Endothelial cell (in vitro differentiated cells): ENCODE measurements around the gene CST3. TPM values are rescaled to one million over a fixed set of nuclear protein-coding genes. Genes with fewer than 3 reads are reported as not detected.

Experiments used
- DNase-seq: peaks from one replicate; pipeline ENCODE4 v3.0.0; 2021; ENCODE audit warnings: low spot score
- H3K27ac Mint-ChIP-seq: one replicate; pipeline ENCODE4 v1.8.0; 2021; ENCODE audit warnings: mixed read lengths, inconsistent platforms; ENCODE audit not compliant: unreplicated experiment
- H3K27me3 Mint-ChIP-seq: one replicate; pipeline ENCODE4 v1.8.0; 2021; ENCODE audit warnings: mild to moderate bottlenecking, moderate library complexity, mixed read lengths, inconsistent platforms; ENCODE audit not compliant: unreplicated experiment
- H3K36me3 Mint-ChIP-seq: one replicate; pipeline ENCODE4 v1.8.0; 2021; ENCODE audit warnings: mild to moderate bottlenecking, low read depth, mixed read lengths, inconsistent platforms; ENCODE audit not compliant: unreplicated experiment
- H3K4me1 Mint-ChIP-seq: one replicate; pipeline ENCODE4 v1.8.0; 2021; ENCODE audit warnings: mild to moderate bottlenecking, mixed read lengths, inconsistent platforms; ENCODE audit not compliant: unreplicated experiment
- H3K4me3 Mint-ChIP-seq: one replicate; pipeline ENCODE4 v1.8.0; 2021; ENCODE audit warnings: mild to moderate bottlenecking, mixed read lengths, inconsistent platforms; ENCODE audit not compliant: unreplicated experiment
- H3K9me3 Mint-ChIP-seq: one replicate; pipeline ENCODE4 v1.8.0; 2021; ENCODE audit warnings: mixed read lengths, inconsistent platforms; ENCODE audit not compliant: unreplicated experiment
- total RNA-seq: library from RNA; stranded (reverse); fragmentation: NEBNext Ultra II Directional; extraction: Animal tissue kit (Norgen Biotek cat#: 25700); gene quantifications from one replicate; pipeline ENCODE4 v1.2.1, GENCODE V29; 2021; ENCODE audit not compliant: unreplicated experiment
- TF ChIP-seq, protein P1 (sequence below): fragments of 200-600 bp; sonication (generic); IDR thresholded peaks from one replicate; pipeline ENCODE4 v1.5.0; 2021; ENCODE audit warnings: antibody characterized with exemption; ENCODE audit not compliant: unreplicated experiment

CST3 gene
- total RNA-seq, 1 donor from 2014 or later: 40.6 TPM

DNA sequence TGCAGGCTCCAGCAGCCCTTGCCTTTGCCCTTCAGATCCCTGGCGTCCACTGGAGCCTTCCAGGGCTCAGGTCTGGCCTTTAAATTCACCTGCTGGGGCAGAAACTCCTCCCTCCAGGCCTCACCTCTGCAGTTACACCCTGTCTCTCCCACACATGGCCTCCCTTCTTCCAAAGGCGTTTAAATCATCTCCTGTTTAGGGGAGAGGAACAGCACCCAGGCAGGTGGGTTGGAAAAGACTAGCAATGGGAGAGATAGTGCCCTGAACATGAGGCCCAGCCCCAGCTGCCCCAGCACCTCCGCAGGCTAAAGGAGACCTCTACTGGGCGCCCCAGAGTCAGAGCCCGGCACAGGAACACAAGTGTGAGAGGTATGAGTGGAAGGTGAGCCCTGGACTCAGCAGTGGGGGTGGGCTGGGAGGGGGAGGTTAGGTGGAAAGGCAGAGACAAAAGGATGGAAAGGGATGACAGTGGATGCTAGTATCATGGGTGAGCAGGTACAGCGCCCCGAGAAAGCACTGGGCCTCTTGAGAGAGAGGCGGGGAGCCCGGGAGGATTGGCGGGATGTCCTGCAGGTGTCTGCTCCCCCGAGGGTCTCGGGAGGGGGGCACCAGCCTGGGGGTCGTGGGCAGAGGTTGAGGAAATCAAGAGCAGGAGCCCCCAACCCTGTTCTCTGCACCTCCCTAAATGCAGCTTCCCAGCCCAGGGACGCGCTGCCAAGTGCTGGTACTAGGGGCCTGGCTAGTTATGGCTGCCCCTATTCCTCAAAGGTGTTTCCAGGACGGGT, 31.7 kb downstream of the CST3 start, which contains the start of gene CST9:
Gene CST9, minus strand, starts transcription at position 51 of the 785 bp plus-strand sequence. CDS start 53 bp downstream, outside the sequence.
- Mint-ChIP-seq H3K27ac (no peak within 1 kb of the TSS), H3K4me1 (no peaks in the 10 kb centered on the region), H3K9me3 (no peaks in the 10 kb centered on the region), H3K27me3 (no peaks in the 10 kb centered on the region), H3K4me3 (no peak within 1 kb of the TSS), H3K36me3 (no peaks in the 10 kb centered on the region)
- TF ChIP-seq, protein P1, sequence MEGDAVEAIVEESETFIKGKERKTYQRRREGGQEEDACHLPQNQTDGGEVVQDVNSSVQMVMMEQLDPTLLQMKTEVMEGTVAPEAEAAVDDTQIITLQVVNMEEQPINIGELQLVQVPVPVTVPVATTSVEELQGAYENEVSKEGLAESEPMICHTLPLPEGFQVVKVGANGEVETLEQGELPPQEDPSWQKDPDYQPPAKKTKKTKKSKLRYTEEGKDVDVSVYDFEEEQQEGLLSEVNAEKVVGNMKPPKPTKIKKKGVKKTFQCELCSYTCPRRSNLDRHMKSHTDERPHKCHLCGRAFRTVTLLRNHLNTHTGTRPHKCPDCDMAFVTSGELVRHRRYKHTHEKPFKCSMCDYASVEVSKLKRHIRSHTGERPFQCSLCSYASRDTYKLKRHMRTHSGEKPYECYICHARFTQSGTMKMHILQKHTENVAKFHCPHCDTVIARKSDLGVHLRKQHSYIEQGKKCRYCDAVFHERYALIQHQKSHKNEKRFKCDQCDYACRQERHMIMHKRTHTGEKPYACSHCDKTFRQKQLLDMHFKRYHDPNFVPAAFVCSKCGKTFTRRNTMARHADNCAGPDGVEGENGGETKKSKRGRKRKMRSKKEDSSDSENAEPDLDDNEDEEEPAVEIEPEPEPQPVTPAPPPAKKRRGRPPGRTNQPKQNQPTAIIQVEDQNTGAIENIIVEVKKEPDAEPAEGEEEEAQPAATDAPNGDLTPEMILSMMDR: no peak
- DNase-seq: no peak

DNA sequence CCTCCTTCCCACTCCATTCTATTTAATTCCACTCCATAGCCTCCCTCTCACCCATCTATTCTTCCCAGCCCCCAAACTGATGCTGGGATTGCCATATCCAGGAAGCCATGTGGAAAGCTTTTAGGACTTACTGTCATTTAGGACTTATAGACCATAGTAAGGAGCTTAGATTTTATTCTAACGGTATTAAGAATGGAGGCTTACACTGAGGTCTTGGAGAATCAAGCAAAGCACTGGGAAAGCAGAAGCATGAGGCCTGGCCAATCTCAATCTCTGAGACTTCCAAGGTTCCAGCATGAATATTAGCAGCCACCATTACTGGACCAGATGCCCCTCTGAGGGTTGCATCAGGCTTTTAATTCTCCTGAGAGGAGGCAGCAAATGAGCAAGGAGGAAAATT, 33.4 kb downstream of the CST3 start:
- no peaks in the 10 kb centered on the region for H3K36me3 Mint-ChIP-seq
- H3K9me3 Mint-ChIP-seq: no peaks in the 10 kb centered on the region
- H3K27me3 Mint-ChIP-seq: no peaks in the 10 kb centered on the region
- no peak for DNase-seq
- TF ChIP-seq, protein P1: no peak
- no peak overlapping the region for H3K27ac Mint-ChIP-seq
- no peak overlapping the region for H3K4me3 Mint-ChIP-seq
- H3K4me1 Mint-ChIP-seq: no peaks in the 10 kb centered on the region

DNA sequence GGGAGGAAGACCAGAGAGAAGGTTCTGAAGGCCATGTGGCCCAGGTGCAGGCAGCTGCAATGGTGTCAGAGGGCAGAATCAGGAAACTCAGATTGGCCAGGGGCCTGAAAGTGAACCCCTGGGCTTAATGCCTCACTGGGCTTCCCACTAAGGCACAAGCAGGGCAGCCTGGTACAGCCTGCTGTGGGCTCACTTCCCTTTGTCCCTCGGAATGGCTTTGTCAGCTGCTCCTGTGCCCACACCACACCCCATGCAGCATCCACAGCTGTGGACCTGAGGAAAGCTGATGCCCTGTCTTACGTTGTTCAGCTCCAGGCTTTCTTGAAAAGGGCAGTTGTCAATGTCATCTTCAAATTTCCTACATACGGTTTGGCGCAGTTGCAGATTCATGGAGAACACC, 34.4 kb downstream of the CST3 start:
- H3K9me3 Mint-ChIP-seq: no peaks in the 10 kb centered on the region
- DNase-seq: no peak
- H3K36me3 Mint-ChIP-seq: no peaks in the 10 kb centered on the region
- TF ChIP-seq, protein P1: no peak
- H3K4me3 Mint-ChIP-seq: no peak overlapping the region
- H3K27me3 Mint-ChIP-seq: no peaks in the 10 kb centered on the region
- H3K4me1 Mint-ChIP-seq: no peaks in the 10 kb centered on the region
- no peak overlapping the region for H3K27ac Mint-ChIP-seq

DNA sequence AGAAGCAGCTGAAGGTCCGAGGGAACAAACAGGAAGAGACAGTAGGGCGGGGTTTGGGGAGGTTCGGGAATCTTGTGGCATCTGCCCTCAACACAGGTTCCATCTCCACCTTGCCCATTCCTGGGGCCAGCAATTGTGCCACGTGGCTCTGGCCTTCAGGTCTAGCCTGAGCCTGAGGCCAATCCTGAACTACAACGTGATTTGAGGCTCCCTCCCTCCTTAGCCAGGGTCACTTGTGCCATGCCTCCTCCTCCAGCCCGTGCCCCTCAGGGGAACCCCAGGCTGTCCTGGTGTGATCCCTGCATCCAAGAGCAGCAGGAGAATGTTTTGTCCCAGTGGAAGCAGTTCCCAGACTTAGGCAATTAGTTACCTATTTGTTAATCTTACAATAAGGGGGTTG, 35.1 kb downstream of the CST3 start:
- no peak overlapping the region for H3K27ac Mint-ChIP-seq
- H3K4me3 Mint-ChIP-seq: no peak overlapping the region
- TF ChIP-seq, protein P1: no peak
- no peaks in the 10 kb centered on the region for H3K4me1 Mint-ChIP-seq
- no peak for DNase-seq
- no peaks in the 10 kb centered on the region for H3K9me3 Mint-ChIP-seq
- no peaks in the 10 kb centered on the region for H3K27me3 Mint-ChIP-seq
- no peaks in the 10 kb centered on the region for H3K36me3 Mint-ChIP-seq

DNA sequence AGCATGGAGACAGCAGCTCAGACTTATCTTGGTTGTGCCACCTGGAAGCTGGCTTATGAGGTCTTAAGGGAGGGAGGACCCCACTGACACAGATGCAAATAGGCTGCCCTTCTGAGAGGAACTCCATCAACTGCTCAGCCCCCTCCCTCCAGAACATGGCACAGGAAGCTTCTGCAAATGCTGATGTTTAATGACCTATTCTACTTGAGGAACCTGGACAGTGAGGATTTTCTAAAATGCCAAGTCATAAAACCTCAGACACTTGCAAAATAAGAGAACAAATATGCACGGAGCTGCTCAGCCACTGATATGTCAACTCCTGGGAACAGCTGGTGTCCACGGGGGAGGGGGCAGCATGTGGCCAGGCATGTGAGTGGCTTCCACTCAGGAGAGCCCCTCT, 35.5 kb downstream of the CST3 start:
- Mint-ChIP-seq H3K4me3 (no peak overlapping the region), H3K36me3 (no peaks in the 10 kb centered on the region), H3K27me3 (no peaks in the 10 kb centered on the region), H3K4me1 (no peaks in the 10 kb centered on the region), H3K27ac (no peak overlapping the region), H3K9me3 (no peaks in the 10 kb centered on the region)
- no peak for DNase-seq
- TF ChIP-seq, protein P1: no peak
